Measurements from ENCODE around the gene DENND2D.

The DENND2D gene

GRCh38 chr1:111199881-111200801 lies at the start of gene DENND2D:
Gene DENND2D, minus strand, starts transcription at chr1:111200646. Its CDS starts 187 bp downstream, at chr1:111200459.
- in situ Hi-C loops (cut with MboI; ENCODE audit: low sequenced_read_pairs), result no loop called here

- in situ Hi-C loops (cut with MboI; ENCODE audit: low sequenced_read_pairs), result loop anchor here (25.0 kb wide), 1 partner anchor 137 kb away; no protein-coding TSS in a partner anchor
These were observed 49.5 kb upstream of the DENND2D start for GRCh38 chr1:111249960-111250359.

GRCh38 chr1:111247125-111247838 lies 46.8 kb upstream of the DENND2D start:
- in situ Hi-C loops (cut with MboI; ENCODE audit: low sequenced_read_pairs), result loop anchor here (25.0 kb wide), 1 partner anchor 140 kb away; no protein-coding TSS in a partner anchor

GRCh38 chr1:111242805-111243523 lies 42.5 kb upstream of the DENND2D start:
- in situ Hi-C loops (cut with MboI; ENCODE audit: low sequenced_read_pairs), result loop anchor here (25.0 kb wide), 1 partner anchor 144 kb away; no protein-coding TSS in a partner anchor

GRCh38 chr1:111241797-111242196 lies 41.4 kb upstream of the DENND2D start:
- in situ Hi-C loops (cut with MboI; ENCODE audit: low sequenced_read_pairs), result loop anchor here (25.0 kb wide), 1 partner anchor 146 kb away; no protein-coding TSS in a partner anchor

DNA sequence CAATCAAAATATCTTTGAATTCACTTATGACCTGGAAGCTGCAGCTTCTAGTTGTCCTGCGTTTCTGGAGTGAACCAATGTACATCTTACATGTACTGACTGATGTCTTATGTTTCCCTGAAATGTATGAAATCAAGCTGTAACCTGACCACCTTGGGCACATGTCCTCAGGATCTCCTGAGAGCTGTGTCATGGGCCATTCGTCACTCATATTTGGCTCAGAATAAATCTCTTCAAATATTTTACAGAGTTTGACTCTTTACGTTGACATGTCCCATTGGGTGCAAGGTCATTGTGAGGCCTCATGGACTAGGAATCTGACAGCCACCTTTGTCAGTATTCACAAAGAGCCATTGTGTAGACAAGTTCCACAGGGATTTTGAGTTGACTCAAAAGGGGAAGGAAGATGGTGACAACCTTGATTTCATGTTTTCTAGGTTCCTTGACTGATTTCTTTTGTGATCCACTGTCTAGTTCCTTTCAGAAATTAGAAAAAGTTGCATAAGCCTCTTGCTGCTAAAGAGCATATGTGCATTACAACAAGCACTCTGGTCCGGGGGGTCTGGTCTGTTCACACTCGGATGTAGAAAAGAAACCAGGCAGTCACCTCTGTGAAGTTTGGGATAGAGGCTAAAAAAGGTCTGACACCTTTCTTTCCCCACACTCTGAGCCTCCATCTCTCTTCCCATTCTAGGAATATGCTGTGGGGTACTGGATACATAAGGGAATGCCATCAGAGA lies 37.8 kb upstream of the DENND2D start:
- in situ Hi-C loops (cut with MboI; ENCODE audit: low sequenced_read_pairs), result loop anchor here (25.0 kb wide), 1 partner anchor 149 kb away; no protein-coding TSS in a partner anchor

DNA sequence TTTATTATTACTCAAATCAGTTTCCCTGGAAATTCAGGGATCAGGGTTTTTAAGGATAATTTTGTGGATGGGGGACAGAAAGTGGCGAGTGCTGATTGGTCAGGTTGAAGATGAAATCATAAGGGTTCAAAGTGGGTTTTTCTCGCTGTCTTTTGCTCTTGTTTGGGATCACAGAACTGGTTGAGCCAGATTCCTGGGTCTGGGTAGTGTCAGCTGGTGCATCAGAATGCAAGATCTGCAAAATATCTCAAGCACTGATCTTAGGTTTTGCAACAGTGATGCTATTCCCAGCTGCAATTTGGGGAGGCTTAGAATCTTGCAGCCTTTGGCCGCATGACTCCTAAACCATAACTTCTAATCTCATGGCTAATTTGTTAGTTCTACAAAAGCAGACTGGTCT lies 36.4 kb upstream of the DENND2D start:
- in situ Hi-C loops (cut with MboI; ENCODE audit: low sequenced_read_pairs), result loop anchor here (25.0 kb wide), 1 partner anchor 150 kb away; no protein-coding TSS in a partner anchor

DNA sequence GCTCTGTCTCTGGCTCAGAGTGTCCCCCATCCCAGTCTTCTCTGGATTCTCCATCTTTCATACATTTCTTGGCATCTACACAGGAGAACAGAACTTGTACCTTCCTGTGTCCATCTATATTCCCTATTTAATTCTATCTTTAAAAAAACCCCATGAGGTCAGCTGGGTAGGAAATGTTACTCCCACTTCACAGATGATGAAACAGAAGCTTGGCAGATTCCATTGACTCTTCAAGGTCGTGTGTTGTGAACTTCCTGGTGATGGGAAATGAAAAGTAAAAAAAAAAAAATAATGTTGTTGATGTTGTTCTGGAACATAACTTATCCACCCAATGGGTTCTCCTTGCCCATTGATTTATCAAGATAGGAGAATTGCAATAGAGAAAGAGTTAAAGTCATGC lies 35.9 kb upstream of the DENND2D start:
- in situ Hi-C loops (cut with MboI; ENCODE audit: low sequenced_read_pairs), result loop anchor here (25.0 kb wide), 1 partner anchor 151 kb away; no protein-coding TSS in a partner anchor

DNA sequence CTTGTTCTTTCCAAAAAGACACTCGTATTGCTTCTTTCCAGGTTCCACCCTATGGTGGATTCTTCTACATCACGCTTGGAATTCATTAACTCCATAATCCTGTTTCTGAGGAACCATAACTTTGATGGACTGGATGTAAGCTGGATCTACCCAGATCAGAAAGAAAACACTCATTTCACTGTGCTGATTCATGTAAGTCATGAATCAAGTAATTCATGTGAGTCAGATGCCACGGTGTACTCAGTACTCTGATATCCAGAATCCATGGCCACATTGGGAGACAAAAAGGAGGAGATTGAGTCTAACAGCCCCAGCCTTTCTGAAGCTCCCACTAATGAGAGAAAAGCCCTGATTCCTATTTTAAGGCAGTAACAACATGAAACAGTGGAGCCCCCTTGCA lies 34.4 kb upstream of the DENND2D start:
- in situ Hi-C loops (cut with MboI; ENCODE audit: low sequenced_read_pairs), result loop anchor here (25.0 kb wide), 1 partner anchor 152 kb away; no protein-coding TSS in a partner anchor

DNA sequence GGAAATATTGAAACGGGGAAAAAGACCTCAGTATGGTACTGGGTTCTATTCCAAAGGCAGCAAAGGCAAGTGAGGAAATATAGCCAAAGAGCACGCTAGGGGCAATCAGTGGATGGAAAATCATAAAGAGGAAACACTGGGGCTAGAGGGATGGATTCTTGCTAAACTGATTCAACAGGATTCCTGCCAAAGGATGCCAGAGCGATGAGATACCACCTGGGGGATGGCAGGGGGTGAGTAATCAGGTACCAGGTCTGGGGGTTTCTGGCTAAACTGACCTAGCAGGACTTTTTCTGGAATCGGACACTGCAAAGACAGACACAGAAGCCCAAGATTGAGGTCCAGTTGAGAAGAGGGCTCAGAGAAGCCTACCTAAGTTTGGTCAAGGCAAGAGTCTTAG lies 33.8 kb upstream of the DENND2D start:
- in situ Hi-C loops (cut with MboI; ENCODE audit: low sequenced_read_pairs), result loop anchor here (25.0 kb wide), 1 partner anchor 153 kb away; no protein-coding TSS in a partner anchor

DNA sequence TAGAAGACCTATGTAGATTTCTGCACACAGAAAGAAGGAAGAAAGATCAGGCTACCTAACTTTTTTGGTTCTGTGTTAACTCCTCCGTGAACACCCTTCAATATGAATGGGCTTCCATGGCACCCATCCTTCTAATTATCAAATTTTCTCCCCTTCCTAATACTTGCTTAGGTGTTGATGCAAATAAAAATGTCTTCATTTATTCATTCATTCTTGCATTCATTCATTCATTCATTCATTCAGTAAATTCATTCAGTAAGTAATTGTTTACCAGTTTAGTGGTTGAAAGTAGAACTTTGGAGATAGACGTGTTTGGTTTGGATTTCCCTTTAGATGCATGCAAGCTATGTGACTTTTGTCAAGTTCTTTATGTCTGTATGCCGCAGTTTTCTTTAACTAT lies 31.7 kb upstream of the DENND2D start:
- in situ Hi-C loops (cut with MboI; ENCODE audit: low sequenced_read_pairs), result loop anchor here (25.0 kb wide), 1 partner anchor 155 kb away; no protein-coding TSS in a partner anchor

DNA sequence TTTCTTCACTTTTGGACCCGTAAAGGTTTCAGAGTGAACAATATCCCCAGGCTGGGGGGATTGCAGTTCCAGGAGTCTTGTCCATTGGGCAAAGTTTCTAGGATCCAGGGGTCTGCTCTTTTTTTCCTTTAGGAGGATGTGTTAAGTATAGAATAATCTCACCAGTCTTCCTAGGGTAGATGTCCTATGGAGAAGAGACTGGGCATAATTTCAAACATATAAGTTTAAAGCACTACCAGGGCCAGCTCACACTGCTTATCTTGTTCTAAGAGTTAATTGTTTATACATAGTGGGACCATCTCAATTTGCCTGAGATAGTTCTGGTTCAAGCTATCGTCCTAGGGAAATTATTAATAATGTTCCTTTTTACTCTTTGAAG lies 28.3 kb upstream of the DENND2D start:
- in situ Hi-C loops (cut with MboI; ENCODE audit: low sequenced_read_pairs), result loop anchor here (10.0 to 25.0 kb wide), 2 partner anchors 159 to 546 kb away; no protein-coding TSS in a partner anchor

GRCh38 chr1:111227851-111228747 lies 27.7 kb upstream of the DENND2D start:
- in situ Hi-C loops (cut with MboI; ENCODE audit: low sequenced_read_pairs), result loop anchor here (10.0 to 25.0 kb wide), 2 partner anchors 159 to 547 kb away; no protein-coding TSS in a partner anchor

DNA sequence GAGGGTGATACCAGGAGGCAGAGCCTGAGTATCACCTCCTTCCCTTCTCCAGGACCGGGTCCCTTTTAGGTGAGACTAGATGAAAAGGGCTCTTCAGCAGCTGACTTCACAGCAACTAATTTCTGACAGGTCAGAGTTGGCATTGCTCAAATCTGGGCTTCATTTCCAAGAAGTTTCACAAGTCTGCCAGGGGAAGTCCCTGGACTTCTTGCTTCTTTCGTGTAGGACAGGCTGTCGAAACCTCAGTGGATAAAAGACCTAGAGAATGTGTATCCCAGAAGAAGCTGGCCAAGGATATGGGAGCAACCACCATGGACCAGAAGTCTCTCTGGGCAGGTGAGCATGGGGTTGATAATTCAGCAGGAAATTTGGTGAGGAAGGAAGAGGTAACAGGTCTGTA lies 27.0 kb upstream of the DENND2D start, which contains the start of gene CHI3L2:
Gene CHI3L2 (plus strand): TSS at position 280 of the 400 bp plus-strand sequence. CDS start 17 bp downstream, at position 297.
- in situ Hi-C loops (cut with MboI; ENCODE audit: low sequenced_read_pairs), result loop anchor here (10.0 to 25.0 kb wide), 2 partner anchors 160 to 547 kb away; no protein-coding TSS in a partner anchor

DNA sequence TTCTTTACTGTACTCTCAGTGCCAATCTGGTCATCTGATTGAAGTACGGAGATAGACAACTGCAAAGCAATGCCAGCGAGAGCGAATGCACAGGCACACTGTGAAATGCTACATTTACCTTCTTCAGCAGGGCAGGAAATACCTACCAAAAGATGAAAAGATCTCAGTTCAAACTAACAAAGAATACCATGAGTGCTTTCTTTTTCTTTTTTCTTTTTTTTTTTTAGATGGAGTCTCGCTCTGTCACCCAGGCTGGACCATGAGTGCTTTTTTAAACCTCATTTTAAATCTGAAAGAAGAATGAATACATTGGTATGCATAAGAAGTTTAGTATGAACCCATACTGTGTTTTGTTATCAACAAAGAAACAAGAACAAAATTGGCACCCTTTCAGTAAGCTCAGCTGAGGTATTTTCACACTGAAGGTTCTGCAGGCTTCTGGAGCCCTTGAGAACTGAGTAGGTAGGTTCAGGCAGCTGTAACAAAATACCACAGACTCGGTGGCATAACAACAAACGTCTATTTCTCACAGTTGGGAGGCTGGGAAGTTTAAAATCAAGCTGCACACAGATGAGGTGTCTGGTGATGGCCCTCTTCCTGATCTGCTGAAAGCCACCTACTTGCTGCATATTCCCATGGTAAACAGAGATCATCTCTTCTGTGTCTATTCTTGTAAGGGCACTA lies 25.4 kb upstream of the DENND2D start:
- in situ Hi-C loops (cut with MboI; ENCODE audit: low sequenced_read_pairs), result loop anchor here (10.0 to 25.0 kb wide), 2 partner anchors 161 to 549 kb away; no protein-coding TSS in a partner anchor

GRCh38 chr1:111225091-111225490 lies 24.6 kb upstream of the DENND2D start:
- in situ Hi-C loops (cut with MboI; ENCODE audit: low sequenced_read_pairs), result loop anchor here (10.0 to 25.0 kb wide), 2 partner anchors 162 to 550 kb away; no protein-coding TSS in a partner anchor

- in situ Hi-C loops (cut with MboI; ENCODE audit: low sequenced_read_pairs), result loop anchor here (10.0 kb wide), 1 partner anchor 552 kb away; no protein-coding TSS in a partner anchor
These were observed 22.8 kb upstream of the DENND2D start for GRCh38 chr1:111223126-111223685.
